OCI-LY1 (cell line): ENCODE results near the gene KIF22.

ENCODE experiments used
- EZH2 ChIP-seq: fragments of 200-600 bp; sonication (generic), shearing (Covaris generic); IDR thresholded peaks from 2 replicates; pipeline ENCODE4 v1.8.0; 2017; ENCODE audit warnings: borderline replicate concordance, mixed run types, mild to moderate bottlenecking, antibody characterized with exemption, low read length, moderate library complexity, mixed read lengths
- TF ChIP-seq, protein P1 (sequence below): fragments of 200-600 bp; sonication (generic), shearing (Covaris generic); IDR thresholded peaks from 2 replicates; pipeline ENCODE4 v1.5.1; 2017; ENCODE audit warnings: mild to moderate bottlenecking, antibody characterized with exemption, low read length, moderate library complexity, mixed read lengths

- TF ChIP-seq, protein P1, sequence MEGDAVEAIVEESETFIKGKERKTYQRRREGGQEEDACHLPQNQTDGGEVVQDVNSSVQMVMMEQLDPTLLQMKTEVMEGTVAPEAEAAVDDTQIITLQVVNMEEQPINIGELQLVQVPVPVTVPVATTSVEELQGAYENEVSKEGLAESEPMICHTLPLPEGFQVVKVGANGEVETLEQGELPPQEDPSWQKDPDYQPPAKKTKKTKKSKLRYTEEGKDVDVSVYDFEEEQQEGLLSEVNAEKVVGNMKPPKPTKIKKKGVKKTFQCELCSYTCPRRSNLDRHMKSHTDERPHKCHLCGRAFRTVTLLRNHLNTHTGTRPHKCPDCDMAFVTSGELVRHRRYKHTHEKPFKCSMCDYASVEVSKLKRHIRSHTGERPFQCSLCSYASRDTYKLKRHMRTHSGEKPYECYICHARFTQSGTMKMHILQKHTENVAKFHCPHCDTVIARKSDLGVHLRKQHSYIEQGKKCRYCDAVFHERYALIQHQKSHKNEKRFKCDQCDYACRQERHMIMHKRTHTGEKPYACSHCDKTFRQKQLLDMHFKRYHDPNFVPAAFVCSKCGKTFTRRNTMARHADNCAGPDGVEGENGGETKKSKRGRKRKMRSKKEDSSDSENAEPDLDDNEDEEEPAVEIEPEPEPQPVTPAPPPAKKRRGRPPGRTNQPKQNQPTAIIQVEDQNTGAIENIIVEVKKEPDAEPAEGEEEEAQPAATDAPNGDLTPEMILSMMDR, result no peak
- no peak for TF ChIP-seq EZH2
These were observed 14.1 kb downstream of the KIF22 start for GRCh38 chr16:29804455-29805231.
